ENCODE results near the gene HSPA5.
A peak's percentile ranks its signal among the peaks of the same experiment; 100 is the strongest.
"Not testable (repeated sequence)": the region's sequence is repeated elsewhere in the genome, so short reads cannot be mapped to it uniquely, and the experiment has no call there.

HSPA5 gene

DNA sequence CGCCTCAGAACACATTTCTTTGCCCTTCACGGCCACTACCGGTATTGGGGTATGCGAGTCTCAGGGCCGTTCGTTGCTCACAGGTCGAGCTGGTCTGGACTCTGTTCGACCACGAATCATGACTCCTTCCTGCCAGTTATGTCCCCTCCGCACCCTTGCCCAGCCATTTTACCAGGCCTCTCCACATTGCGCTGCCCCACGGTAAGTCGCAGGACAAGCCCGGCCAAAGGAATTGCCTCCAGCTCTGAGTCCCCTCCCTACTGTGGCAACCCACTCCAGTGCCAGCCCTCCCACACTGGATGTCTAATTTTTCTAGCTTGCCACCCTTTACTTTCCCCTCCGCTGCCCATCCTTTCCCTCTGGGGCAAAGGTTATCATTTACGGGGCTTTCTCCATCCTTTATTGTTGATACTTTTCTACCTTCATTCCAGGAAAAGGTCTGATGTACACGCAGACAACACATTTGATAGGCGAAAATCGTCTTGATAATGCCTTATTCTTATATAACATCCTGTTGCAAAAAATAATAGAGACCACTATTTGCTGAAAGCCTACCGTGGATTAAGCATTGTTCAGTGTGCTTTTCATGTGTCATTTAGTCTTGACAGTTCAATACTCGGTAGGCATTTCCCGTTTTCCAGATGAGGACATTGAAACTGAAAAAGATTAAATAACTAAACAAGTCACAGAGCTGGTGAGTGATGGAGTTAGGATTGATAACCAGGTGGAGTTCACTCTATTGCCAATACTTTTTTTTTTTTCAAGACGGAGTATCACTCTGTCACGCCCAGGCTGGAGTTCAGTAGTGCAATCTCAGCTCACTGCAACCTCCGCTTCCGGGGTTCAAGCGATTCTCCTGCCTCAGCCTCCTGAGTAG is 958 bp upstream of the HSPA5 start:
- DNase-seq: no peak

DNA sequence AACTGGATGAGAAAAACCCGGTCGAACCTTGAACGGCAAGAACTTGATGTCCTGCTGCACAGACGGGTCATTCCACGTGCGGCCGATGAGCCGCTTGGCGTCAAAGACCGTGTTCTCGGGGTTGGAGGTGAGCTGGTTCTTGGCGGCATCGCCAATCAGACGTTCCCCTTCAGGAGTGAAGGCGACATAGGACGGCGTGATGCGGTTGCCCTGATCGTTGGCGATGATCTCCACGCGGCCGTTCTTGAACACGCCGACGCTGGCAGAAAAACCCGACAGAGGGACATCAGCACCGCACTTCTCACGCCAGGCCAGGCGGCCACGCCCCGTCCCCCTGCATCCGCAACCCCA is 519 bp downstream of the HSPA5 start:
- DNase-seq: peak; percentile 34

DNA sequence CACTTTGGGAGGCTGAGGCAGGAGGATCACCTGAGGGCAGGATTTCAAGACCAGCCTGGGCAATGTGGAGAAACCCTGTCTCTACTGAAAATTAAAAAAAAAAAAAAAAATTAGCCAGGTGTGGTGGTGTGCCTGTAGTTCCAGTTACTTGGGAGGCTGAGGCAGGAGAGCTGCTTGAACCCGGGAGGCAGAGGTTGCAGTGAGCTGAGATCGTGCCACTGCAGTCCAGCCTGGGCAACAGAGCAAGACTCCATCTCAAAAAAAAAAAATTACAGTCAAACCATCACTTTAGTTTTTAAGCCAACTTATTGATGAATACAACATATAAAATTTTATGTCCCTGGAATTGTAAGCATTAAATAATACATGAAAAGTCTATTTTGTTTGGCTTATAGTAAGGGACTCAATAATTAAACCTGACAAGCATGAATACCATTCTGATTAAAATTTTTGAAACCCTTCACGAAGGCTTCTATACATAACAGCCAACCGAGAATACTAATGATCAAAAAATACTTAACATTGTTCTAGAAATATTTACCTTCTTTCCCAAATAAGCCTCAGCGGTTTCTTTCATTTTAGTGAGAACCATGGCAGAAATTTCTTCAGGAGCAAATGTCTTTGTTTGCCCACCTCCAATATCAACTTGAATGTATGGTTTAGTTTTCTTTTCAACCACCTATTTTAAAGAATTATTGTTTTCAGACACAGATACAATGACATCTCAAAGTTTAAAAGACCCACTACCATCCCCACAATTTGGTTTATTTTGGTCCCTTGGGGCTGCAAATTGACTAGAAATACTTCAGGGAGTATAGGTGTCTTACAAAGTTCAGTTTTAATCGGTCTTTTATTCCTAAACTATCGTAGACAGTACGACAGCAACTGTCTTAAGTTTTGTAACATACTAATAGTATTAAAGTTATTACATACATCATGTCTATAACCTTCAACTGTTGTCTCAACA is 1.2 kb downstream of the HSPA5 start:
- DNase-seq: no peak

DNA sequence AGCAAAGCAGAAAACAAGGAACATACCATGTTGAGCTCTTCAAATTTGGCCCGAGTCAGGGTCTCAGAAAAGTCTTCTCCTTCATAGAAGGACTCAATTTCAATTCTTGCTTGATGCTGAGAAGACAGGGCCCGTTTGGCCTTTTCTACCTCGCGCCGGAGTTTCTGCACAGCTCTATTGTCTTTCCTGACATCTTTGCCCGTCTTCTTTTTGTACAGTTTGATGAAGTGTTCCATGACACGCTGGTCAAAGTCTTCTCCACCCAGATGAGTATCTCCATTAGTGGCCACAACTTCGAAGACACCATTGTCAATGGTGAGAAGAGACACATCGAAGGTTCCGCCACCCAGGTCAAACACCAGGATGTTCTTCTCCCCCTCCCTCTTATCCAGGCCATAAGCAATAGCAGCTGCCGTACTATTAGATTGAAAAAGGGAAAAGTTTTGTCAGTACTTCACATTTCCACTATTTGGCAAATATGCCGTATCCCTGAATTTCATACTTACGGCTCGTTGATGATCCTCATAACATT is 2.2 kb downstream of the HSPA5 start:
- DNase-seq: no peak

DNA sequence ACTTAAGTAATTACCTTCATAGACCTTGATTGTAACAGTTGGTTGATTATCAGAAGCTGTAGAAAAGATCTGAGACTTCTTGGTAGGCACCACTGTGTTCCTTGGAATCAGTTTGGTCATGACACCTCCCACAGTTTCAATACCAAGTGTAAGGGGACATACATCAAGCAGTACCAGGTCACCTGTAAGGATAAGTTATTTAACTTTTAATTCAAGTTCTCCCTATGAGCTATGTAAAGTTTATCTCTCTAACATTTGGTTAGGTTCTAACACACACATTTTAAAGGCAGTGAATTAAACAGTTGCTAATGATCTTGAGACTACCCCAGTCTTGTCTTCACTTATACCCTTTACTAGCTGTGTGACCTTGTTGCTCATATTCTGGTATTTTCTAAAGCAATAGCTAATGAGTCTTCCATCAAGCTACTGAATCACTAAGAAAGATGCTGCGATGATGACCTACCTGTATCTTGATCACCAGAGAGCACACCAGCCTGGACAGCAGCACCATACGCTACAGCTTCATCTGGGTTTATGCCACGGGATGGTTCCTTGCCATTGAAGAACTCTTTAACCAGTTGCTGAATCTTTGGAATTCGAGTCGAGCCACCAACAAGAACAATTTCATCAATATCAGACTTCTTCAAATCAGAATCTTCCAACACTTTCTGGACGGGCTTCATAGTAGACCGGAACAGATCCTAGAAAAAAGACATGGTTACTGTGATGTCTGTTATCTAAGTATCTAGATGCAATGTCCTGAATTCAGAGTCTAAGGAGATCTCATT is 2.8 kb downstream of the HSPA5 start:
- no peak for DNase-seq

DNA sequence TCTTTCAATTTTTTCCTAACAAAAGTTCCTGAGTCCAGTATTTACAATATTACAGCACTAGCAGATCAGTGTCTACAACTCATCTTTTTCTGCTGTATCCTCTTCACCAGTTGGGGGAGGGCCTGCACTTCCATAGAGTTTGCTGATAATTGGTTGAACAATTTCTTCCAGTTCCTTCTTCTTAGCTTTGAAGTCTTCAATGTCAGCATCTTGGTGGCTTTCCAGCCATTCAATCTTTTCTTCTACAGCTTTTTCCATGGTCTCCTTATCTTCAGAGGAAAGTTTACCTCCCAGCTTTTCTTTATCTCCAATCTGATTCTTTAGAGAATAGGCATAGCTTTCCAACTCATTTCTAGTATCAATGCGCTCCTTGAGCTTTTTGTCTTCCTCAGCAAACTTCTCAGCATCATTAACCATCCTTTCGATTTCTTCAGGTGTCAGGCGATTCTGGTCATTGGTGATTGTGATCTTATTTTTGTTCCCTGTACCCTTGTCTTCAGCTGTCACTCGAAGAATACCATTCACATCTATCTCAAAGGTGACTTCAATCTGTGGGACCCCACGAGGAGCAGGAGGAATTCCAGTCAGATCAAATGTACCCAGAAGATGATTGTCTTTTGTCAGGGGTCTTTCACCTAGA is 4.5 kb downstream of the HSPA5 start:
- not testable (repeated sequence) for DNase-seq

DNA sequence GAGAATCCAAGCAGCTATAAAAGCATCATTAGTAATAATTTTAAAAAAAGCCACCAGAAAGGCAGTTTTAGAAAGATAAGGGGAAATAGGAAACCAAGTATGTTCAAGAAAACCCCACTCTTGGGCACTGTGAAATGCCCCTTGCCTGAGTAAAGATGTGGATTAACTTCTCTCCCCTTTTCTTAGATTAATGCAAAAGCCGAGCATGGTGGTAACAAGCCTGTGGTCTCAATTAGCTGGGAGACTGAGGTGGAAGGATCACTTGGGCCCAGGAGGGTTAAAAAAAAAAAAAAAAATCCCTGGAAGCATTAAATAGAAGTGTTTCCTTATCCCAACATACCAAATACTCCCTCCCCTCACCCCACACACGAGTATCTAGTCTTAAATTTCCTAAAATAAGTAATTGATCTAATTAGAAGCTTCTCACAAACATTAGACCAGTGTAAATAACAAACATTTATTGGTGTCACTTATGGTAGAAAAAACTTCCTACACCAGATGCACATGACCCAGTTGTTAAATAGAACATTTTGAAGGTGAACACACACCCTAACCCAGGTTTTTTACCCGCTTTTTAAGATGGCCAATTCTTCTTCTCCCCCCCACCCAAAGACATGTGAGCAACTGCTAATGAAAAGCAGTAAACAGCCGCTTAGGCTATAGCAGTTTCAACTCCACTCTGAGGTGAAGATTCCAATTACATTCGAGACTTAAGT is 5.2 kb downstream of the HSPA5 start:
- DNase-seq: no peak

DNA sequence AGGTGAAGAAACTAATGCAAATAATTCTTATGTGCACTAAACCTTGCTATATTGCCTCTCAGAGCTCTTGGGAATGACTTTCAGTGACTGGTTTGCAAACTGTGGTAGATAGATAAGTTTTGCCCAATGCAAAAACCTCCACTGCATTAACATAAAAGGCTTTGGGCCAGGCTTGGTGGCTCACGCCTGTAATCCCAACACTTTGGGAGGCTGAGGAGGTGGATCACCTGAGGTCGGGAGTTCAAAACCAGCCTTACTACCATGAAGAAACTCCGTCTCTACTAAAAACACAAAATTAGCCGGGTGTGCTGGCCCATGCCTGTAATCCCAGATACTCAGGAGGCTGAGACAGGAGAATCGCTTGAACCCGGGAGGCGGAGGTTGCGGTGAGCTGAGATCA is 7.0 kb downstream of the HSPA5 start:
- DNase-seq: not testable (repeated sequence)

DNA sequence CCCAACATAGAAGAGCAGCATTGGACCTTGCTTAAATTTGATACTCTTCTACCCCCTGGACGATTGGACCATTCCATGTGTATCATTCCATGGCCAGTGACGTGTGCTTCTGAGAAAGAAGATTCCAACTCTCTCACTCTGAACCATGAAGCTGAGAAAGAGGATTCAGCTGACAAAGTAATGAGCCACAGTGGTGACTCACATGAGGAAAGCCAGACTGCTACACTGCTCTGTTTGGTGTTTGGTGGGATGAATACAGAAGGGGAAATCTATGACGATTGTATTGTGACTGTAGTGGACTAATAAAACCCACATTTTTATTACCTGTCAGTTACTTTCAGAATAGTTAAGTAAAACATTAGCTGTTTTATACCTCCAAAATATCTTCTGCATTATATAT is 7.5 kb downstream of the HSPA5 start:
- peak; percentile 97 for DNase-seq

DNA sequence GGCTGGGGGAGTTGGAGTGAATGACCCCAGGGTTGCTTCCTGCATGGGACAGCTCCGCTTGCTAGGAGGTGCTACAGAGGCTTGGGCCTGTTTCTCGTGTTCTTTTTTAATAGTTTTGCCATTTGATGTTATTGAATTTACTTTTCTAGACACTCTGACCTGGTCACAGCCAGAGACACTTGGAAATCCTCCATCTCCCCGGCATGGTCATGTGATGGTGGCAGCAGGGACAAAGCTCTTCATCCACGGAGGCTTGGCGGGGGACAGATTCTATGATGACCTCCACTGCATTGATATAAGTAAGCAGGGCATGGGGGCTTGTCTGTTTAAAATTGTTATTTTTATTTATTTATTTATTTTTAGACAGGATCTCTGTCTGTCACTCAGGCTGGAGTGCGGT is 13.4 kb downstream of the HSPA5 start:
- no peak for DNase-seq

DNA sequence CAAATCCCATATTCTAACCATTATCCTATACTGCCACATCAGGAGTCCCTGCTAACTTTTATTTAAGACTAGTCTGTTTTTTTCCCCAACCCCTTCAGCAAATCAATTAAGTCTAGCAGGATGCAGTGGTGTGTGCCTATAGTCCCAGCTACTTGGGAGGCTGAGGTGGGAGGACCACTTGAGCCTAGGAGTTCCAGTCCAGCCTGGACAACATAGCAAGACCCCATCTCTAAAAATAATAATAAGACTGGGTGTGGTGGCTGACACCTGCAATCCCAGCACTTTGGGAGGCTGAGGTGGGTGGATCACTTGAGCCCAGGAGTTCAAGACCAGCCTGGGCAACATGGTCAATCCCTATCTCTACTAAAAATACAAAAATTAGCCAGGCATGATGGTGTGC is 16.3 kb downstream of the HSPA5 start:
- DNase-seq: not testable (repeated sequence)

DNA sequence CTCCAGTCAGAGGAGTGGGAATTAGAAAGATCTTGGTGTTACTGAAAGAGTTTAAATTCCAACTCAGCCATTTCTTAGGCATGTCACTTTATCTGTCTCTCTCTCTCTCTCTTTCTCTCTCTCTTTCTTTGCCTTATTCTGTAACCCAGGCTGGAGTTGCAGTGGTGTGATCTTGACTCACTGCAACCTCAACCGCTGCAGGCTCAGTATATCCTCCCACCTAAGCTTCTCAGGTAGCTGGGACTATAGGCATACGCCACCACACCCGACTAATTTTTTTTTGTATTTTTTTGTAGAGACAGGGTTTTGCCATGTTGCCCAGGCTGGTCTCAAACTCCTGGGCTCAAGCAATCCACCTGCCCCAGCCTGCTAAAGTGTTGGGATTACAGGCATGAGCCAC is 22.5 kb downstream of the HSPA5 start:
- DNase-seq: no peak

DNA sequence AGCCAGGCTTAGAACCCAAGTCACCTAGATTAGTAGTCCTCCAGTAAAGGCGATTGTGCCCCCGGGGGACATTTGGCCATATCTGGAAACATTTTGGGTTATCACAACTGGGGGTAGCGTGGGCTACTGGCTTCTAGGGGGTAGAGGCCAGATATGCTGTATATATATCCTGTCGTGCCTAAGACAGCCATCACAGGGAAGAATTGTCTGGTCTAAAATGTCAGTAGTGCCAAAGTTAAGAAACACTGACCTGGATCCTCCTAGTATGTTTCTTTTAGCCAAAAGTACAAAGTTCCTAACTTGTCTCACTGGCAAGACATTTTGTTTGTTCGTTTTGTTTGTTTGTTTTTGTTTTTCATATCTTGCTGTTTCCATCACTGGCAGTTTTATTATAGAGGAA is 27.0 kb downstream of the HSPA5 start:
- no peak for DNase-seq

DNA sequence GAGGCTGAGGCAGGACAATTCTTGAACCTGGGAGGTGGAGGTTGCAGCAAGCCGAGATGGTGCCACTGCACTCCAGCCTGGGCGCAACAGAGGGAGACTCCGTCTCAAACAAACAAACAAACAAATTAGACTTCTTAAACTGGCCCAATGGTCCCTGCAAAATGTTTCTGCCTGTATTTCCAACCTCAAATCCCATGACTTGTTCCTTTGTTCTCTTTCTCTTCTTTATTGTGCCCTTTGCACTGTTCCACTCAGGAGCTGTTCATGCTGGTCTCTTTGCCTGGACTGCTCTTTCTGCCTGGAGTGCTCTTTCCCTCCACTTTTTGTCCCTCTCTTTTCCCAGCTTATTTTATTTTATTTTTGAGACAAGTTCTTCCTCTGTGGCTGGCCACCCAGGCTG is 36.7 kb downstream of the HSPA5 start:
- no peak for DNase-seq

DNA sequence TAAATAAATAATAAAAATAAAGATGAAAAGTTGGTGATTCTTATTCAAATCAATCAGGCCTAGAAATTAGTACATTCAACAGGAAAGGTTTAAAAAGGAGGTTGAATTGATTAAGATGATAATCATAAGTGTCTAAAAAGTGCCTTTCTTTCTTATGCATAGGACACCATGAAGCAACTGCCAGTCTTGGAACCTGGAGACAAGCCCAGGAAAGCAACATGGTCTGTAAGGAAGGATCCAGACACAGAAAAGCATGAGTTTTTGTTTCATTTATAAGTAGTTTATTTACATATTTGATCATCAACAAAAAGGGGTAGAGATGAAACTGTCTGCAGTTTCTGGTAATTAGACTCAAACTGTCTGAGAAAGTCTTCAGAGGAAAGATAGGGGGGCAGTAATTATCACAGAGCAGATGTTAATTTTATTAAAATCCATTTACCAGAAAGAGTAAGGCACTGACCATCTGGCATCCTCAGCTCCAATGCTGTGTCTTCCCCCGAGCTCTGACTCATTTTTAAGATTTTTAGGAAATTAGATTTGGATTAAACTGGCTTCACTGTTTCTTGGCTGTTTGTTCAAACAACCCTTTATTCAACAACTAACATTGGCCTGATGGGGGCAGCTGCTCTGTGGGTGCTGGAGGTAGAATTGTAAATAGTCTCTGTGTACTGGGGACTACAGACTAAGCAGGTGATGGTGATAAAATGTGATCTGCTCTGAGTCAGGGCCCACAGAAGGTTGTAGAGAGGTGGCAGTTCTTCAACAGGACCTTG is 38.1 kb downstream of the HSPA5 start:
- DNase-seq: peak; percentile 11

DNA sequence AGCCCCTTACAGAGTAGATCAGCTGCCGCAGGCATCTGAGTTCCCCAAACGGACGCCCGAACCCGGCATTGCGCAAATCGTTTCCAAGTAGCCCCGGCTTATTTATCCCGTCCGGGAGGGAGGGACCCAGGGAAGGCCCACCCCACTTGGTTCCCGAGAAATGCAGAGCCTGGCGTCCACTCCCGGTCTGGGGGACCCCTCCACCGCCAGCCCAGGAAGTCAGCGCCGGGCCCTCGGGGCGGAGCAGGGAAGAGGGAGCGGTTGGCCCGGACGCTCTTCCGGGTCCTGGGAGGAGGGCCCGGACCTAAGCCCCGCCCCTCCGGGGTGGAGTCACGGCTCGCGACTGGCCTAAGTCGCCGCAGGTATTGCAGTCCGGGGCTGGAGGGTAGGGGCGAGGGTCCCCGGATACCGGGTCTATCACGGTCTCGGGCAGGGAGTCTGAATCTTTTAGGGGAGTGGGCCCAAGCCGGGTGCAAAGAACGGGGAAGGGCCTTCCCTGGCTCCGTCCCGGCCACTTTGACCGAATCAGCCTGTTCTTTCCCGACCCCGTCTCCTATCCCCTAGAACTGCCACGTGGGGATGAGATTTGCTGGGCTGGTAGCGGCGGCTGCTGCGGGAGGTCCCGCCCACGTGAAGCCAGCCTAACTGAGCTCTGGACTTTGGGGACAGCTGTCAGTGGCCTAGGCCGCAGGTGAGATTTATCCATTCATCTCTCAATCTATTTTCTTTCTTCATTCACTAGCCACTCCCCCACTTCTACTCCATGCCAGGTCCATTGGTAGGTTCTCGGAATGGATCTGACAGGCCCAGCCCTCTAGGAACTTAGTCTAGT is 40.7 kb downstream of the HSPA5 start, which contains the start of gene RABEPK:
TSS of gene RABEPK (plus strand) at position 327 of the 832 bp plus-strand sequence. CDS start 2,472 bp downstream, outside the sequence.
- peak; percentile 99 for DNase-seq

DNA sequence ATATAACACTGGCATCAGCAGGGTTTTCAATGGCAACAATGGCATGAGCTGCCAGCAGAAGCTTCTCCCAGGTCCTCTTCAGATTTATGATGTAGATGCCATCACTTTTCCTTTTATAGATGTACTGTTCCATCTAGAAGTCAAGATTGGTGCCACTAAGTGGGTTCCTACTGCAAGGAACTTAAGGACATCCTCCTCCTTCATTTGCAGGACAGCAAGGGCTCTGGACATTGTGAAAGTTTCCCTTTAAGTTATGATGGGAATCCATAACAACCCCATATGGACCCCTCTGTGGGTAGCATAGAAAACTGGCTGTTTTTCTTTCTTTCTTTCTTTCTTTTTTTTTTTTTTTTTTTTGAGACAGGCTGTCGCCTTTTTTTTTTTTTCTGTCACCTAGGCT is 45.6 kb downstream of the HSPA5 start:
- DNase-seq: not testable (repeated sequence)

DNA sequence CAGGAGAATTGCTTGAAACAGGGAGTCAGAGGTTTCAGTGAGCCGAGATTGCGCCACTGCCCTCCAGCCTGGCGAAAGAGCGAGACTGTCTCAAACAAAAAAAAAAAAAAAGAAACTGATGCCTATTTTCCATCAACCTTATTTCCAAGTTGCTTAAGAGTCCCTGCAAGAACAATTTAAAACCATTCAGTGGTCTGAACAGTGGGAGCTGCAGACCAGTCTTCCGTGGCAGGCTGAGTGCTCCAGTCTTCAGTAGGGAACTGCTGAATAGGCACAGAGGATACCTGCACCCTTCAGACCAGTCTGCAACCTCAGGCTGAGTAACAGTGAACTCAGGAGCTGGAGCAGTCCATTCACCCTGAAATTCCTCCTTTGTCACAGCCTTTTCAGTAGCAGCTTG is 46.7 kb downstream of the HSPA5 start:
- not testable (repeated sequence) for DNase-seq

DNA sequence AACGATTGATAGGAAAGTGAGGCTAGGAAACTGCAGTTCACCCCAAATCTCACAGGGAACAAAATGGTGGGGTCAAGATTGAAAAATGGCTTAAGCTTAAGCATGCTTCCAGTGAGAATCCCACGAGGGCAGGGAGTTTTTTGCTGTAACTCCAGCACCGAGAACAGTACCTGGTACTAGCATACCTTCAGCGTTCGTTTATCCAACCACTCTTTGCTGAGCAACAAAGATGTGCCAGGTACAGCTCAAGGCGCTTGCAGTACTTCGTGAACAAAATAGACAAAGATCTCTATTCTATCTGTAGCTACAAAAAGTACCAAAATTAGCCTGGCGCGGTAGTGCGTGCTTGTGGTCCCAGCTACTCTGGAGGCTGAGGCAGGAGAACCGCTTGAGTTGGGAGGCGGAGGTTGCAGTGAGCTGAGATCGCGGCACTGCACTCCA is 50.8 kb downstream of the HSPA5 start:
- no peak for DNase-seq
